Cardiac fibroblast (primary cell): ENCODE data around the gene EYS.
"Not testable (repeated sequence)": the region's sequence is repeated elsewhere in the genome, so short reads cannot be mapped to it uniquely, and the experiment has no call there.

Experiments
- DNase-seq, 2 donors: peaks; one replicate each; pipeline versions ENCODE4 v3.0.0 to v3.0.0-alpha.2; 2010; ENCODE audit warnings: low read depth in 2 of 2
- H3K4me3 ChIP-seq, 2 donors: replicated peaks in 1 of 2; 1 replicate in 1 of 2; 2 replicates in 1 of 2; pipeline ENCODE4 v1.5.1; 2011; ENCODE audit warnings: low read depth in 2 of 2, low read length in 2 of 2, mild to moderate bottlenecking in 2 of 2, moderate library complexity in 1 of 2
- TF ChIP-seq, protein P1 (sequence below): IDR thresholded peaks from one replicate; pipeline ENCODE4 v1.5.1; 2011; ENCODE audit warnings: low read depth, mild to moderate bottlenecking, low read length, inconsistent platforms

EYS gene

DNA sequence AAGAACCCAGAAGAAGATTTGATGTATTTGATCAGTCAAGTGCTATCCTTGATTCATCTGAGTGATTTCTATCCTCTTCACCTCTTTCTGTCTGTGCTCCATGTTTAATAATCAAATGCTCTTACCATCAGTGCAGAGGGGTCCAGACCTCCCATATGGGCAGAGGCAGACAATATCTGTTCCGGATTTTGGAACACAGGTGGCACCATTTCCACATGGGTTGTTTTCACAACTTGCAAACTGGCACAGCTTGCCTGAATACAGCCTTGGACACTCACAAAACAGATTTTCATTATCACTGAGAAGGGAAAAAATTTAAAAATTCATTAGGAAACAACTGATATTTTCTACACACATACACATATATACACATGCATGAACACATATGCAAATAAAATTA is 1843.0 kb downstream of the EYS start:
- TF ChIP-seq, protein P1, sequence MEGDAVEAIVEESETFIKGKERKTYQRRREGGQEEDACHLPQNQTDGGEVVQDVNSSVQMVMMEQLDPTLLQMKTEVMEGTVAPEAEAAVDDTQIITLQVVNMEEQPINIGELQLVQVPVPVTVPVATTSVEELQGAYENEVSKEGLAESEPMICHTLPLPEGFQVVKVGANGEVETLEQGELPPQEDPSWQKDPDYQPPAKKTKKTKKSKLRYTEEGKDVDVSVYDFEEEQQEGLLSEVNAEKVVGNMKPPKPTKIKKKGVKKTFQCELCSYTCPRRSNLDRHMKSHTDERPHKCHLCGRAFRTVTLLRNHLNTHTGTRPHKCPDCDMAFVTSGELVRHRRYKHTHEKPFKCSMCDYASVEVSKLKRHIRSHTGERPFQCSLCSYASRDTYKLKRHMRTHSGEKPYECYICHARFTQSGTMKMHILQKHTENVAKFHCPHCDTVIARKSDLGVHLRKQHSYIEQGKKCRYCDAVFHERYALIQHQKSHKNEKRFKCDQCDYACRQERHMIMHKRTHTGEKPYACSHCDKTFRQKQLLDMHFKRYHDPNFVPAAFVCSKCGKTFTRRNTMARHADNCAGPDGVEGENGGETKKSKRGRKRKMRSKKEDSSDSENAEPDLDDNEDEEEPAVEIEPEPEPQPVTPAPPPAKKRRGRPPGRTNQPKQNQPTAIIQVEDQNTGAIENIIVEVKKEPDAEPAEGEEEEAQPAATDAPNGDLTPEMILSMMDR, result no peak
- DNase-seq, result no peak
- H3K4me3 ChIP-seq, result no peak overlapping the region

DNA sequence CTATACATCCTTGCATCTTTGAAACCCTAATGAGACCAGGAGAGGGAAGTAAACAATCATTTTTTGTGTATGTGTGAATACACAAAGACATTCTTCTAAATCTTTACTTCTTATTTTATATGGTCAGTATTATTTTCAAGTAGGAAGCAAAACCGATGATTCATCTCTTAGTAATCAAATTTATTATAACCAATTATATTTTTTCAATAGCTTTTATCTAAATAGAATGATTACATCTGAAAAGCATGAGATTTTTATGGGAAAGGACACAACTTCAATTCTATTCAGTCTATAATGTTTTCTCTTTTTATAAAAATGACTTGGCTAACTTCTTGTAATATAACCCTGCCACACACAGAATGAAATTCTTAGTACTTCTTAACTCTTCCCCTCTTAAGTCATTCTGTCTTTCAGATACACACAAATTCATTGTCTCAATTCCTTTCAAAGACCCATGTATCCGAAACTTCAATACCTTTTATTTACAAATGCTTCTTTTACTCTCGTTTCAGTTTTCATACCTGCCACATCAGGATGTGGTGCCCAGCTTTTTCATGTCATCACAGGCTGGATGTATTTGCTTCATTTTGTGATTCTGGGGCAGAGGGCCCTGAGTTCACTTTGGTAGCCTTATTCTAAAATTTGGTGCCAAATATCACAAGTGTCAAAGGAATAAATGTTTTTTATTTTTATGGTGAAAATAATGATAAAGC is 1844.4 kb downstream of the EYS start:
- TF ChIP-seq, protein P1, result no peak
- peak in 1 of 2 donors; percentile 20 for DNase-seq

DNA sequence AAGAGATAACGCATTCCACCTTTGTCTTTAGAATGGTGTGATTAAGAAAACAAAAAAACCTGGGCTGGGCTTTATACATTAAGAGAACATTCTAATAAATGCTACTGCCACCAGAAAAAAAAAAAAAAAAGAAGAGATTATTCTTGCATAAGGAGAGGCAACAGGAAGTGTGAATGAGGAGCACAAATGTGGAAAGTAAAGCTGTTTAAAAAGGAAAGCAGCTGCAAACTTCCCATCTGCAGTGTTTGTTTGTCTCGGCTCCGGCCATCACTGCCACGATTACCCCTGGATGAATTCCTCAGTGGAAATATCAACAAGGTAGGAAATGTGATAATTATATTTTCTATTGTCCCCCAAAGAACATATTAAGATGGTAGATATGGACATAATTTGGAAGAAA is 1847.5 kb downstream of the EYS start:
- TF ChIP-seq, protein P1, result no peak
- peak; percentile 20 to 41 for DNase-seq
- H3K4me3 ChIP-seq, result no peak overlapping the region

More for the DNA sequence above, 1844.4 kb downstream of the EYS start:
- no peak overlapping the region for H3K4me3 ChIP-seq

DNA sequence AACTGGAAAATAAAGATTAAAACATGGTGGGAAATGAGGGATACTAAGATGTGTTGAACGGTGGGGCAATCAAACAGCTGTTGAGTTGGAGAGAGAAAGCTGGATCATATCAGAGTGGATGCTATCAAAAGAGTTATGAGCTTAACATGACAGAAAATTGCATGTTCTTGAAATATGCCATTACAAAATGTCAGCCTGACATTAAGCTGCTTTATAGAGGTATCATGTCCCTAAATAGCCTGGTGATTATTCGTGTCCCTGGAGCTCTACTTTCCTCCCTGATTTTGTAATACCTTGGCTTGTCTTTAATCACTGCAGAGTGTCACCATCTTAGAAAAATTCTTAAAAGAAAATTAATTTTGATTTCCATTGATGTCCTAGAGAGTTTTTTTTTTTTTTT is 1848.3 kb downstream of the EYS start:
- H3K4me3 ChIP-seq, result no peak overlapping the region
- TF ChIP-seq, protein P1, result no peak
- DNase-seq, result peak in 1 of 2 donors; percentile 20

DNA sequence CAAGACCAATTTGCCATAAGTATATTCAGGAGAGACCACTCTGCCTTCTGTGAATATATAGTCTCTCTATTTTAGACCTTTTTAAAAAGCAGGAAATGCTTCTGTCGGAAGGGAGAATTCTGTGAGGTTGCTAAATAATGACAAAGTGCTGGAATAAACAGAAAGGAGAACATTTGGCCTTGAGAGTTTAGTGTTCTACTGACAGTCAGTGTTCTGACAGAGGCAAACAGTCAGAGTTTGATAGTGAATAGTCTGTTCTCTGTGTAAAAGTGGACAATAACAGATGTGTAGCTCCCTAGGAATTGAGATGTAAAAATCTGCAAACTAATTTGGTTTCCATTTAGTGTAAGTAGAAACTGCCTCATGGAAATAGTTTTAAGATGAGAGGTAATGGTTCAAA is 1850.8 kb downstream of the EYS start:
- peak in 1 of 2 donors; percentile 6 for DNase-seq
- no peak overlapping the region for H3K4me3 ChIP-seq
- TF ChIP-seq, protein P1, result no peak

DNA sequence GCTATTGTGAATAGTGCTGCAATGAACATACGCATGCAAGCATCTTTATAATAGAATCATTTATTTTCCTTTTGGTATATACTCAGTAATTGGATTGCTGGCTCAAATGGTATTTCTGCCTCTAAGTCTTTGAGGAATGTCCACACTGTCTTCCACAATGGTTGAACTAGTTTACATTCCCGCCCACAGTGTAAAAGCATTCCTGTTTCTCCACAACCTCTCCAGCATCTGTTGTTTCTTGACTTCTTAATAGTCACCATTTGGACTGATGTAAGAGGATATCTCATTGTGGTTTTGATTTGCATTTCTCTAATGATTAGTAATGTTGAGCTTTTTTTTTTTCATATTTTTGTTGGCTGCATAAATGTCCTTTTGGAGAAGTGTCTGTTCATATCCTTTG is 1862.7 kb downstream of the EYS start:
- H3K4me3 ChIP-seq, result no peak overlapping the region
- DNase-seq, result peak; percentile 62 to 93
- TF ChIP-seq, protein P1, result no peak

DNA sequence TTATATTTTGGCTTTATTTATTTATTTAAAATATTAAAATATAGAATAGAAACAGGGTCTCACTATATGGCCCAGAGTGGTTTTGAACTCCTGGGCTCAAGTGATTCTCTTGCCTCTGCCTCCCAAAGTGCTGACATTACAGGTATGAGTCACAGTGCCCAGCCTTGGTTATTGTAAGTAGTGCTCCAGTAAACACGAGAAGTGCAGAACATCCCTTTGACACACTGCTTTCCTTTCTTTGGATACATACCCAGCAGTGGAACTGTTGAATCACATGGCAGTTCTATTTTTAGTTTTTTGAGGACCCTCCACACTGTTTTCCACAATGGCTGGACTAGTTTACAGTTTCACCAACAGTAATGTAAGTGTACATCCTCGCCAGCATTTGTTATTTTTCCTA is 1867.5 kb downstream of the EYS start:
- TF ChIP-seq, protein P1, result no peak
- peak; percentile 43 to 69 for DNase-seq

DNA sequence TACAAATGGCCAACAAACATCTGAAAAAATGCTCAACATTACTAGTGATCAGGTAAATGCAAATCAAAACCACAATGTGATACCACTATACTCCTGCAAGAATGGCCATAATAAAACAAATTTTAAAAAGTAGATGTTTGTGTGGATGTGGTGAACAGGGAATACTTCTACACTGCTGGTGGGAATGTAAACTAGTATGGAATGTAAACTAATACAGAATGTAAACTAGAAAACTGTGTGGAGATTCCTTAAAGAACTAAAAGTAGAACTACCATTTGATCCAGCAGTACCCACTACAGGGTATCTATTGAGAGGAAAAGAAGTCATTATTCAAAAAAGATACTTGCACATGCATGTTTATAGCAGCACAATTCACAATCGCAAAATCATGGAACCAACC is 1878.3 kb downstream of the EYS start:
- not testable (repeated sequence) for H3K4me3 ChIP-seq, DNase-seq

More for the DNA sequence above, 1867.5 kb downstream of the EYS start:
- H3K4me3 ChIP-seq, result no peak overlapping the region
